GM12873 (cell line): ENCODE measurements around the gene SRPK2.

Experiments used
- CTCF ChIP-seq: IDR thresholded peaks from 2 replicates; pipeline ENCODE4 v1.5.1; 2012; ENCODE audit warnings: low read depth, mild to moderate bottlenecking, moderate library complexity, low read length, control low read depth; ENCODE audit not compliant: insufficient read depth; ENCODE audit errors: missing control alignments

Gene SRPK2

DNA sequence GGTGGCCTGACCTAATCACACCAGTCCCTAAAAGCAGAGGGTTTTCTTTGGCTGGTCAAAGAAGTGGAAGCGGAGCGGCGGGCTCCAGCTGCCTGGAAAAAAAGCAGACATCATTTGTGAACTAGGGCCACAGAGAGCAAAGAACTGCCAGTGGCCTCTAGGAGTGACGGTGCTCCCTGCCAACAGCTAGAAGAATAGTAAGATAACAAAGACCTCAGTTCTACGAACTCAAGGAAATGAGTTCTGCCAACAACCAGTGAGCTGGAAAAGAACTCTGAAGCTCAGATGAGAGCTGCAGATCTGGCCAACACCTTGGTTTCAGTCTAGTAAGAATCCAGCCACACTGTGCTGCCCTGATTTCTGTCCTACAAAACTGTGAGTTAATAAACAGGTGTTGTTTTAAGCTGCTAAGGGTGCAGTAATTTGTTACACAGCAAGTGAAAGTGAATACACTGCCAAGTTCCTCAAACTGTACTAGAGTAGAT lies 178.0 kb downstream of the SRPK2 start:
- TF ChIP-seq CTCF: no peak

DNA sequence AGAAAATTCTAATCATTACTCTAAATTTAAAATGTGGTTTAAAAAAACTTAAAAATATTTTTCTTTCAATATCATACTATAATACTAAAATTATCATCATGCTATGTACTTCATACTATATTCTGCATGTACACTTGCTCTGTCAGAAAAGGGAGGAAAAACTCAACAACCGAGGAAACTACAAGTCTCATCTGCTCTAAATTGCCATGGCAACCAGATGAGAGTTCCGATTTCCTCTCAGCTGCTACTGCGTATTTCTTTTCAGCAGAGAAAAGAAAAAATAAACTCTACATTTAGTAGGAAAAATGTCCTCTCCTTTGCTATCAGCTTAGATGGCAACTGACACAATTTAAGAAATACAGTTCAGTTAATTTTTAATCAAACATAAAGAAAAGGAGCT lies 178.9 kb downstream of the SRPK2 start:
- TF ChIP-seq CTCF: no peak

GRCh38 chr7:105209433-105209832 lies 179.3 kb downstream of the SRPK2 start:
- no peak for TF ChIP-seq CTCF

DNA sequence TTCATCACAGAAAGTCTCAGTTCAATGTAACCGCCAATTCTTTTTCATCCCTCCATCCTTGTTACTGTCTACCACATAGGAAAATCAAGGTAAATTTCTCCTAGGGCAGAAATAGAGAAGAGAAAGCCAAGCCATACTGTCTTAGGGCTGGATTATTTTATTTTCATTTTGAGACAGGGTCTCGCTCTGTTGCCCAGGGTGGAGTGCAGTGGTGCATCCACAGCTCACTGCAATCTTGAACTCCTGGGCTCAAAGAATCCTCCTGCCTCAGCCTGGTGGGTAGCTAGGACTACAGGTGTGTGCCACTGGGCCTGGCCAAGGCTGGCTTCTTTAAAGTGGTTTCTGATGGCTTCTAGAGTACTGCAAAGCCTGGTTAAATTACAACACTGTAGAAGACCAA lies 181.7 kb downstream of the SRPK2 start:
- TF ChIP-seq CTCF: no peak

DNA sequence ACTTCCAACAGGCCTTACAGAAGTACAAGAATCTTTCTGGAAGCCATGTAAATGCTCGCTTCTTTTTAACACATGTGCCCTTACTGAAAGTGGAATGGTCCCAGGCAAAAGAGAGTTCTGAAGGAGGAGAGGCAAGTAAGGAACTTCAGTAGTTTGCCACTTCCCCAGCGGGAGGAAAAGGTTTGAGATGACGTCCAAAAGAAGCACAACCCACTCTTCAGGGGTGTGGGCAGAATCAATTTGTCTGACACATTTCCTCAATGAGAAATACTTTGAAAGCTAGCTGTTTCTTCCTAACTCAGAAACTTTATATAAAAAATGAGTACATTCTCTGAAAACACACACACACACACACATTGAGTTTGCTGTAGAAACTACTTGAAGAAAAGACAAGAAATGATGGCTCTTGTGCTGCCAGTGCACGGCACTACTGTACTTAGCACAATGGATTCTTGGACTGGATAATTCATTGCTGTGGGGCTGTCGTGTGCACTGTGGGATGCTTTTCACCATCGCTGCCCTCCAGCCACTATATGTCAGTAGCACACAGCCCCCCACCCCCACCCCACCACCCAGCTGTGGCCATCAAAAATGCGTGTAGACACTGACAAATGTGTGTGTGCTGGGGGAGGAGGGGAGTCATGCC lies 183.0 kb downstream of the SRPK2 start:
- TF ChIP-seq CTCF: no peak

DNA sequence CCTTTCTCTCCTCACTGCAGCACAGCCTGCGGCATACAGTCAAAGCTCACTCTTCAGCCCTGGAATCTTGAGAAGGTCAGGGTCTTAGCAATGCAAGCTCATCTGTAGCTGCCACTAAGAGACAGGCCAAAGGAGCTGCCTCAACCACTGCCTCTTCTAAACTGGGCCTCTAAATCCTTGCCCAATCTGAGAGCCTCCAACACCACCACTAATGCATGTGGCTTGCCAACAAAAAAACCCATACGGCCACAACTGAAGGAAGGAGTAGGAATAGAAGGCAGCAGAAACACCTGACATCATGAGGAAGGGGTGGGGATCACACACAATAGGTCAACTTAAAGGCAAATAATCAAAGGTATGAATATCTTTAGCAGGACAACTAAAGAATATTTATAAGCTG lies 183.8 kb downstream of the SRPK2 start:
- no peak for TF ChIP-seq CTCF

DNA sequence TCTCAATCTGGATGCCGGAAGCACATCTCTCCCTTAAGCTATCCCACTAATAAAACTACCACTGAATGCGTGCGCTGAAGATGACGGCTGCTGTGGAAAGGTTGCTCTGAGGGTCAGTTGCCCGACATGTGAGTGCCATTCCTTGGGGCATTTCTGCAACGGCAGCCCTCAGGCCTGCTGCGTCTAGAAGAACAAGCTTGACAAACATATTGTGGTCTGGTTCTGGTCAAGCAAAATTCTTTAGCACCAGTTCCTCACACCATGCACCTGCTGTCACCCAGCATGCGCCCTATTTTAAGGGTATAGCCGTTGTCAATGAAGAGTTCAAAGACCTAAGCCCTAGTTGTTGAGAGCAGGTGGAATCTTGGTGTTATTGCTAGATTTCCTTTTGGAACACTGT lies 184.2 kb downstream of the SRPK2 start:
- TF ChIP-seq CTCF: no peak
